GM19043 (cell line): Measurements from ENCODE around the gene AQP6.

Experiments
- ATAC-seq: cut with Tn5 transposase; IDR thresholded peaks from one replicate; pipeline ENCODE4 v1.9.1; 2021; ENCODE audit warnings: low read depth; ENCODE audit not compliant: unreplicated experiment

Gene AQP6

DNA sequence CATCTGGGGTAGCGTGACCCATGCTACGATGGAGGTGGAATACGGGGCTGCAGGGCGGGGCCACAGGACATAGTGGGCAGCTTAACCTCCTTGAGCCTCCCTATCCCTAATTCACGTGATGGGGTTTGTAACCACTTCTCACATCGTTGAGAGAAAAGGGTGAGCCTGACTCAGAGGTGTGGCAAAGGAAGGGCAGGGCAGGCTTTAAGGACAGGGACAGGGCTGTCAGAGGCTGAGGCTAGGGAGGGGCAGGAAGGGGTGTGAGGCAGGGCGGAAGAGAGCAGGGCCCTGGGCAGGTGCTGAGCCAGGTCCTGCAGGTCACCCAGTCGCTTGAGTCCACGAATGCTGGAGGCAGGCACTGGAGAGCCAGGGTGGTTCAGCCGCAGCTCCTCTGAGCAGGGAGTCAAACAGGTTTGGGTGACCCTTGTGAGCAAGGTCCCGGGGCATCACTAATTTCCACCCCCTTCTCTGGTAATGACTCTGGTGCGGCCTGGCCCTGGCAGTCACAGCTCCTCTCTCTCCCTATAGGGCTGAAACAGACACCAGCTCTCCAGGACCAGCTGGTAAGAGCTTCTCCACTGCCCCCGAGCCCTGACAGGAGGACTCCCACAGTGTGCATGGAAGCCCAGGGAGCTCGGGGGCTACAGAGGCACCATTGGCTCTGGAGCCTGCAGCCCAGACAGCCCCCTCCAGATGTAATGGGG is 29.7 kb upstream of the AQP6 start:
- no peak for ATAC-seq

DNA sequence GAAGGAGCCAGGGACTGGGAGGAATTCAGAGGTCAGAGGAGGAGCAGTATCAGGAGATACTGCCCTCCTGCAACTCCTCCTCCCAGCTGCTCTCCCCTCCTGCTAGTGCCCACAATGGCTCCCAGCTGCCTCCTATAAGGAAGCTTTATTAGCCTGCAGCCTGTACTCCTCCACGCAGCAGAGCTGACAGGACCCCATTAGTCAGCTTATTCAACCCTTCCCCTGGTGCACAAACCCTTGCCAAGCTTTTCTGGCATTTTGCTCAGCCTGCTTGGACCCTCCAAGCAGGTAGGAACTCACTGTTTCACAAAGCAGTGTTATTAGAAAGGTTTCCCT is 29.2 kb upstream of the AQP6 start:
- no peak for ATAC-seq

DNA sequence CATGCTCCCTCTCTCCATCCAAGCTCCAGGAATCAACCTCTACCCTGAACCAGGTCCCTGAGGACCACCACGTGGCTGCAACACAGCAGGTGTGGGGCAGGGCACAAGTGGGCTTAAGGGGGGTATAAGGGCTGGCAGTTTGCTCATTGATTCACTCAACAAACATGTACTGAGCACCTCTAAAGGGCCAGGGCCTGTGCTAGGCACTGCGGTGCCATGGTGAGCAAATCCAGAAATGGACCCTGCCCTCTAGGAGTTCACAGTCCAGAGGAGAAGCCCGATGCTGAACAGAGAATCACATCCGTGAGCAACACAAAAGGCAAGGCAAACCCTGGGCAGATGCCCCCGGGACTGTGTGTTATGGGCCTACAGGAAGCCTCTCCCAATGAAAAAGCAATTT is 28.7 kb upstream of the AQP6 start:
- ATAC-seq = no peak

GRCh38 chr12:49944718-49945117 is 28.0 kb upstream of the AQP6 start:
- ATAC-seq = no peak

- ATAC-seq = peak; percentile 95
Measured at GRCh38 chr12:49945394-49946080, 27.2 kb upstream of the AQP6 start.

- ATAC-seq = no peak
Measured at GRCh38 chr12:49946086-49946485, 26.7 kb upstream of the AQP6 start.

DNA sequence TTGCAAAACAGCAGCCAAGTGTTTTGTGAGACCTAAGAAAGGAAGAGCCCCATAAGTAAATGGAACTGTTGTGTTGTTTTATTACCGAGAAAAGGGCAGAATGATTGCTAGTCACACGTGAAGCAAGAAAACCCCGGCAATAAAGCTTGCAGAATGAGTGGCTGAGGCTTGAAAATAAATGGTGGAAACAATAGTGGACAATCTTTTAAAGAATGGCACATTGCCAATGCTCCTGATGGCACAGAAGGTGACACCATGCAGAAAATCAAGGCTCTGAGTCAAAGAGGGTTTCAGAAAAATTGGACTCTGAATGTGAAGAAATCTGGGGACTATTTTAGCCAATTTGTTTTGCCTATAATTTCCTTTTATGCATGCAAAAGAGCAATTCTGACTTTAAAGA is 26.2 kb upstream of the AQP6 start:
- no peak for ATAC-seq

DNA sequence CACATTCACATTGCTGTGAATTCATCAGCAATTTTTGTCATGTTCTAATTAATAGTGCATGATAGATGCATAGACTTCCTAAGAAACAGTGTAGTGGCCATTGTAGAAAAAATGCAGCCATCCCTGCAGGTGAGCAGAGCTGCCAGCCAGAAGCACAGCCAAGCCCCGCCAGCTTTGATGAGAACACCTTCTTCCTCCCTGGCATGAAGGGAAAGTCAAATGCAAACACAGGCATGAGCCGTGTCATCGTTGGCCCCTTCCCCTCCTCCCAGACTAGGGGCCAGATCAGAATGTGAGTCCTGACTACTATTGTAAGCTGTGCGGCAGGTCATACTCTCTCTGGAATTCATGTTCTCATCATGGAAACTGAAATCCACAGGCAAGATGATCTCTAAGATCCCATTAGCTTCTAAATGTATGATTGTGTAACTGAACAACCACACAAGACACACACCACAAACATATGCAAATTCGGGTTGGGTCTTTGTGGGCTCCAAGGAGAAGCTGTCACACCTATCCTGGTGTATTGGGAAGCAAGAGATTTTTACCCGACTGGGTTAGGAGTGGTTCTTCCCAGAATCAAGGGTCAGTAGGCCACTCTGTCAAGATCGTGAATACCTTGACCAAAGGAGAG is 25.0 kb upstream of the AQP6 start:
- no peak for ATAC-seq

GRCh38 chr12:49948866-49949845 is 23.6 kb upstream of the AQP6 start:
- no peak for ATAC-seq

GRCh38 chr12:49949866-49950265 is 22.9 kb upstream of the AQP6 start:
- ATAC-seq = no peak

GRCh38 chr12:49950273-49951251 is 22.2 kb upstream of the AQP6 start, which contains the start of gene AQP2:
TSS of gene AQP2 (plus strand) at chr12:49950737. CDS start at chr12:49950831, 94 bp downstream.
- no peak for ATAC-seq

- ATAC-seq = no peak
Measured at GRCh38 chr12:49951411-49952240, 21.1 kb upstream of the AQP6 start.

GRCh38 chr12:49952391-49953055 is 20.2 kb upstream of the AQP6 start:
- no peak for ATAC-seq

DNA sequence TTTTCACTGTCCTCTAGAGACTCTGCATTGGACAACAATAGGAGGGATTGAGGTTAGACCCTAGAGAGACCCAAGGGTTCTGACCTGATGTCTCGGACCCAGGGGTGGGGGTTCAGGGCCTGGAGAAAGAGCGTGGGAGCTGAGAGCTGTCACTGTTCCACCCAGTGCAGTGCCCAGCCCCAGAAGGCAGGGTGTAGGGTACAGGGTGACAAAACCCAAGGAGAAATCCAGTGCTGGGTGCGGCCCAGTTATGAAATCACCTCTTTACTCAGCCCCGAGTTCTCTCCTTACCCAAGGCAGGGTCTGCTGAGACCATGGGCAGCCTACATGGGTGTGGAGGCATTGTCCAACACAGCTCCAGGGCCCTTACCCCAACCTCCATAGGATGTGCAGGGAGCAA is 19.6 kb upstream of the AQP6 start:
- no peak for ATAC-seq

GRCh38 chr12:49953961-49954846 is 18.5 kb upstream of the AQP6 start:
- no peak for ATAC-seq

GRCh38 chr12:49954863-49955830 is 17.6 kb upstream of the AQP6 start:
- ATAC-seq = no peak
